ENCODE measurements around the gene CPNE1.

CPNE1 gene

GRCh38 chr20:35587436-35587835 lies 77.3 kb downstream of the CPNE1 start:
- no peaks in the 10 kb centered on the region for H3K36me3 ChIP-seq (ENCODE audit: low read depth)
- DNase-seq (ENCODE audit: low spot score) (no peak), ATAC-seq (ENCODE audit: low read depth) (no peak)
- no peak for TF ChIP-seq CTCF (IDR thresholded peaks at IDR 0.05; ENCODE audit: poor library complexity, severe bottlenecking)
- no peak overlapping the region for H3K27ac ChIP-seq (ENCODE audit: poor library complexity, severe bottlenecking)
- no peaks in the 10 kb centered on the region for H3K4me1 ChIP-seq (ENCODE audit: insufficient read depth, poor library complexity, severe bottlenecking)
- H3K27me3 ChIP-seq (ENCODE audit: insufficient read depth, poor library complexity, severe bottlenecking): no peaks in the 10 kb centered on the region
- no peaks in the 10 kb centered on the region for H3K9me3 ChIP-seq (ENCODE audit: severe bottlenecking)
- no peak overlapping the region for H3K4me3 ChIP-seq (ENCODE audit: severe bottlenecking)

GRCh38 chr20:35586751-35587425 lies 77.8 kb downstream of the CPNE1 start:
- H3K36me3 ChIP-seq (ENCODE audit: low read depth): no peaks in the 10 kb centered on the region

GRCh38 chr20:35583636-35584560 lies 80.8 kb downstream of the CPNE1 start:
- Histone ChIP-seq H3K27me3 (ENCODE audit: insufficient read depth, poor library complexity, severe bottlenecking) (no peaks in the 10 kb centered on the region), H3K27ac (ENCODE audit: poor library complexity, severe bottlenecking) (no peak overlapping the region), H3K4me3 (ENCODE audit: severe bottlenecking) (no peak overlapping the region), H3K4me1 (ENCODE audit: insufficient read depth, poor library complexity, severe bottlenecking) (no peaks in the 10 kb centered on the region), H3K36me3 (ENCODE audit: low read depth) (no peaks in the 10 kb centered on the region), H3K9me3 (ENCODE audit: severe bottlenecking) (no peaks in the 10 kb centered on the region)
- ATAC-seq (ENCODE audit: low read depth) (peak; percentile 44), DNase-seq (ENCODE audit: low spot score) (peak; percentile 77)
- TF ChIP-seq CTCF (IDR thresholded peaks at IDR 0.05; ENCODE audit: poor library complexity, severe bottlenecking): no peak

More at GRCh38 chr20:35586751-35587425, 77.8 kb downstream of the CPNE1 start:
- no peak for TF ChIP-seq CTCF (IDR thresholded peaks at IDR 0.05; ENCODE audit: poor library complexity, severe bottlenecking)
- no peaks in the 10 kb centered on the region for H3K9me3 ChIP-seq (ENCODE audit: severe bottlenecking)
- no peaks in the 10 kb centered on the region for H3K27me3 ChIP-seq (ENCODE audit: insufficient read depth, poor library complexity, severe bottlenecking)
- DNase-seq (ENCODE audit: low spot score) (peak; percentile 64), ATAC-seq (ENCODE audit: low read depth) (no peak)
- no peak overlapping the region for H3K27ac ChIP-seq (ENCODE audit: poor library complexity, severe bottlenecking)
- no peaks in the 10 kb centered on the region for H3K4me1 ChIP-seq (ENCODE audit: insufficient read depth, poor library complexity, severe bottlenecking)
- H3K4me3 ChIP-seq (ENCODE audit: severe bottlenecking): no peak overlapping the region

GRCh38 chr20:35582741-35583404 lies 81.8 kb downstream of the CPNE1 start:
- Histone ChIP-seq H3K9me3 (ENCODE audit: severe bottlenecking) (no peaks in the 10 kb centered on the region), H3K4me3 (ENCODE audit: severe bottlenecking) (no peak overlapping the region), H3K4me1 (ENCODE audit: insufficient read depth, poor library complexity, severe bottlenecking) (no peaks in the 10 kb centered on the region), H3K27me3 (ENCODE audit: insufficient read depth, poor library complexity, severe bottlenecking) (no peaks in the 10 kb centered on the region), H3K36me3 (ENCODE audit: low read depth) (no peaks in the 10 kb centered on the region), H3K27ac (ENCODE audit: poor library complexity, severe bottlenecking) (no peak overlapping the region)
- DNase-seq (ENCODE audit: low spot score): peak; percentile 74
- no peak for ATAC-seq (ENCODE audit: low read depth)
- no peak for TF ChIP-seq CTCF (IDR thresholded peaks at IDR 0.05; ENCODE audit: poor library complexity, severe bottlenecking)

Data from RWPE2 (cell line).